Stimulated activated CD4-positive, alpha-beta T cell treated with anti-CD3 and anti-CD28 coated beads, Interleukin-2, amount 100 ng/mL, for 48 hours (primary cell): ENCODE data around the gene SPESP1.

ENCODE experiments used
- DNase-seq, 2 donors: peaks; one replicate each; pipeline ENCODE4 v3.0.0-alpha.2; 2020

SPESP1 gene

GRCh38 chr15:68993276-68993675 lies 63.0 kb downstream of the SPESP1 start:
- no peak for DNase-seq

GRCh38 chr15:68994149-68994548 lies 63.8 kb downstream of the SPESP1 start:
- DNase-seq: no peak

- DNase-seq: no peak
Measured at GRCh38 chr15:68994981-68995761, 64.8 kb downstream of the SPESP1 start.
